H1 (cell line): ENCODE results near the gene LRRIQ4. TPM values are rescaled to one million over a fixed set of nuclear protein-coding genes. Genes with fewer than 3 reads are reported as not detected.

ENCODE experiments used
- CTCF ChIA-PET: fragments of 300-600 bp; sonication (Branson Sonifier 250); formaldehyde crosslinking; loops from one replicate; lab custom pipeline; 2021; ENCODE audit not compliant: partially characterized antibody; lab: Charles Lee
- POLR2A ChIA-PET: fragments of 300-600 bp; sonication (Branson Sonifier 250); formaldehyde crosslinking; loops from one replicate; lab custom pipeline; 2021; ENCODE audit warnings: inconsistent platforms; ENCODE audit not compliant: partially characterized antibody; lab: Charles Lee
- DNase-seq, 2 experiments: peaks; one replicate each; pipeline versions ENCODE4 v3.0.0 to v3.0.0-alpha.2; 2010 to 2022; ENCODE audit warnings: low spot score in 2 of 2, low read depth in 1 of 2, mixed read lengths in 1 of 2
- FAIRE-seq: peaks from 2 replicates; lab custom pipeline; 2011; peaks lifted over from hg19 to GRCh38; lab: Jason Lieb, UNC
- H2AFZ ChIP-seq: 2 replicates; pipeline ENCODE4 v1.8.1; 2012; ENCODE audit warnings: low read length, inconsistent platforms
- H2AK5ac ChIP-seq: 2 replicates; pipeline ENCODE4 v1.6.1; 2013; ENCODE audit warnings: low read depth, low read length
- H2BK120ac ChIP-seq: replicated peaks from 2 replicates; pipeline ENCODE3; 2013; ENCODE audit warnings: low read depth, low read length, inconsistent platforms
- H2BK12ac ChIP-seq: 2 replicates; pipeline ENCODE4 v1.6.1; 2013; ENCODE audit warnings: low read depth, low read length
- H2BK15ac ChIP-seq: 2 replicates; pipeline ENCODE4 v1.6.1; 2013; ENCODE audit warnings: low read length
- H2BK20ac ChIP-seq: 2 replicates; pipeline ENCODE4 v1.6.1; 2013; ENCODE audit warnings: low read length
- H2BK5ac ChIP-seq: 2 replicates; pipeline ENCODE4 v1.6.1; 2013; ENCODE audit warnings: low read depth, low read length
- H3K14ac ChIP-seq: 2 replicates; pipeline ENCODE4 v1.6.1; 2013; ENCODE audit warnings: inconsistent platforms; ENCODE audit not compliant: insufficient read length
- H3K18ac ChIP-seq: 2 replicates; pipeline ENCODE4 v1.6.1; 2013; ENCODE audit warnings: low read length; ENCODE audit errors: extremely low read depth
- H3K23ac ChIP-seq: 2 replicates; pipeline ENCODE4 v1.6.1; 2013; ENCODE audit warnings: inconsistent platforms; ENCODE audit not compliant: insufficient read length
- H3K23me2 ChIP-seq: 2 replicates; pipeline ENCODE4 v1.6.1; 2013; ENCODE audit warnings: low read depth, low read length
- H3K27ac ChIP-seq: 2 replicates; pipeline ENCODE4 v1.6.1; 2011; ENCODE audit warnings: low read depth, low read length, inconsistent platforms
- H3K27me3 ChIP-seq, 4 experiments: replicated peaks in 1 of 4; 1 replicate in 1 of 4; 2 replicates in 3 of 4; pipeline versions ENCODE4 v1.6.1 to v1.8.1; 2011 to 2013; ENCODE audit warnings: low read length in 3 of 4, mild to moderate bottlenecking in 3 of 4, inconsistent platforms in 2 of 4, mixed read lengths in 2 of 4, moderate library complexity in 1 of 4; ENCODE audit not compliant: control insufficient read depth in 3 of 4, insufficient read depth in 3 of 4; ENCODE audit errors: extremely low read depth in 1 of 4
- H3K36me3 ChIP-seq, 4 experiments: 2 replicates each; pipeline versions ENCODE4 v1.6.1 to v1.8.1; 2011 to 2013; ENCODE audit warnings: mild to moderate bottlenecking in 4 of 4, low read length in 3 of 4, moderate library complexity in 2 of 4, control low read depth in 1 of 4, inconsistent platforms in 1 of 4; ENCODE audit not compliant: insufficient read depth in 4 of 4, control insufficient read depth in 2 of 4
- H3K4ac ChIP-seq: replicated peaks from 2 replicates; pipeline ENCODE3; 2013; ENCODE audit warnings: low read length, low read depth, mixed read lengths, inconsistent platforms; ENCODE audit not compliant: insufficient read length
- H3K4me1 ChIP-seq, 4 experiments: replicated peaks in 1 of 4; 1 replicate in 1 of 4; 2 replicates in 3 of 4; pipeline versions ENCODE4 v1.6.1 to v1.8.1; 2011 to 2013; ENCODE audit warnings: low read length in 3 of 4, inconsistent platforms in 2 of 4, mixed read lengths in 1 of 4; ENCODE audit not compliant: insufficient read depth in 4 of 4, control insufficient read depth in 3 of 4
- H3K4me2 ChIP-seq, 2 experiments: 2 replicates each; pipeline versions ENCODE4 v1.6.1 to v1.8.1; 2011 to 2013; ENCODE audit warnings: low read depth in 2 of 2, low read length in 2 of 2, control low read depth in 1 of 2, inconsistent platforms in 1 of 2, mild to moderate bottlenecking in 1 of 2; ENCODE audit not compliant: insufficient read depth in 1 of 2
- H3K4me3 ChIP-seq, 4 experiments: fragments of 200-600, 300-600 bp in 1 of 4; sonication (generic), shearing (Covaris generic), sonication (Bioruptor Twin) in 1 of 4; 2 replicates each; pipeline versions ENCODE4 v1.5.1 to v1.8.1; 2011 to 2016; ENCODE audit warnings: low read length in 4 of 4, low read depth in 3 of 4, control low read depth in 2 of 4, inconsistent platforms in 2 of 4, mild to moderate bottlenecking in 2 of 4, mixed read lengths in 1 of 4, moderate library complexity in 1 of 4; ENCODE audit not compliant: insufficient read depth in 2 of 4; ENCODE audit errors: extremely low read depth in 1 of 4
- H3K56ac ChIP-seq: replicated peaks from 2 replicates; pipeline ENCODE3; 2013; ENCODE audit warnings: low read depth, mild to moderate bottlenecking, mixed read lengths, low read length, inconsistent platforms; ENCODE audit not compliant: insufficient read length
- H3K79me1 ChIP-seq: 2 replicates; pipeline ENCODE4 v1.6.1; 2013; ENCODE audit warnings: low read depth, low read length, control low read depth
- H3K79me2 ChIP-seq, 2 experiments: 2 replicates each; pipeline versions ENCODE4 v1.6.1 to v1.8.1; 2012 to 2013; ENCODE audit warnings: low read length in 2 of 2, mild to moderate bottlenecking in 2 of 2, inconsistent platforms in 1 of 2; ENCODE audit not compliant: insufficient read depth in 2 of 2, control insufficient read depth in 1 of 2
- H3K9ac ChIP-seq, 4 experiments: replicated peaks in 1 of 4; 1 replicate in 1 of 4; 2 replicates in 3 of 4; pipeline versions ENCODE4 v1.6.1 to v1.8.1; 2011 to 2013; ENCODE audit warnings: low read depth in 3 of 4, low read length in 3 of 4, control low read depth in 2 of 4, mild to moderate bottlenecking in 2 of 4, moderate library complexity in 2 of 4, inconsistent platforms in 1 of 4; ENCODE audit errors: extremely low read depth in 1 of 4
- H3K9me3 ChIP-seq, 2 experiments: 2 replicates each; pipeline versions ENCODE4 v1.6.1 to v1.8.1; 2012 to 2013; ENCODE audit warnings: mild to moderate bottlenecking in 2 of 2, moderate library complexity in 2 of 2, control low read depth in 1 of 2, inconsistent platforms in 1 of 2, low read depth in 1 of 2, low read length in 1 of 2, mixed read lengths in 1 of 2; ENCODE audit not compliant: insufficient read depth in 2 of 2
- H4K20me1 ChIP-seq, 2 experiments: replicated peaks in 1 of 2; 2 replicates each; pipeline versions ENCODE3 to v1.8.1; 2011 to 2013; ENCODE audit warnings: inconsistent platforms in 2 of 2, low read length in 2 of 2, mild to moderate bottlenecking in 1 of 2; ENCODE audit not compliant: insufficient read depth in 2 of 2, control insufficient read depth in 1 of 2
- H4K5ac ChIP-seq: 2 replicates; pipeline ENCODE4 v1.6.1; 2013; ENCODE audit warnings: low read length, low read depth, mixed read lengths, inconsistent platforms; ENCODE audit not compliant: insufficient read length
- H4K8ac ChIP-seq: 2 replicates; pipeline ENCODE4 v1.8.0; 2013; ENCODE audit warnings: mild to moderate bottlenecking, moderate library complexity, low read length, inconsistent platforms; ENCODE audit not compliant: insufficient read depth; ENCODE audit errors: extremely low read depth
- H4K91ac ChIP-seq: replicated peaks from 2 replicates; pipeline ENCODE3; 2013; ENCODE audit warnings: low read length, mixed read lengths, inconsistent platforms; ENCODE audit not compliant: insufficient read length
- ASH2L ChIP-seq: fragments of 200-600, 300-600 bp; sonication (generic); IDR thresholded peaks from one replicate; pipeline ENCODE4 v1.7.1; 2017; ENCODE audit warnings: low read length
- CBX5 ChIP-seq: fragments of 300-800, 300-1000 bp; sonication (generic); IDR thresholded peaks from 2 replicates; pipeline ENCODE4 v1.7.1; 2016; ENCODE audit warnings: antibody characterized with exemption, low read length, low read depth
- E2F6 ChIP-seq: IDR thresholded peaks from 2 replicates; pipeline ENCODE4 v1.6.1; 2012; ENCODE audit warnings: inconsistent platforms
- EZH2 ChIP-seq: fragments of 200-600 bp; sonication (generic); IDR thresholded peaks from 2 replicates; pipeline ENCODE4 v1.7.1; 2012; ENCODE audit warnings: low read depth, mild to moderate bottlenecking, moderate library complexity, low read length, inconsistent platforms; ENCODE audit not compliant: severe bottlenecking
- HDAC6 ChIP-seq: IDR thresholded peaks from one replicate; pipeline ENCODE4 v1.7.1; 2012; ENCODE audit warnings: low read depth, mild to moderate bottlenecking, inconsistent platforms, low read length, moderate library complexity
- KDM5A ChIP-seq: fragments of 200-600 bp; IDR thresholded peaks from 2 replicates; pipeline ENCODE4 v1.7.1; 2012; ENCODE audit warnings: mild to moderate bottlenecking, low read length, inconsistent platforms, mixed read lengths
- MAFK ChIP-seq: IDR thresholded peaks from 2 replicates; pipeline ENCODE4 v1.6.1; 2012; ENCODE audit warnings: low read depth, mild to moderate bottlenecking, improper control_type of control experiment, low read length
- MAX ChIP-seq: IDR thresholded peaks from 2 replicates; pipeline ENCODE4 v1.6.1; 2012; ENCODE audit warnings: inconsistent platforms
- POLR2A ChIP-seq, 2 experiments: IDR thresholded peaks; 1 replicate in 1 of 2; 2 replicates in 1 of 2; pipeline ENCODE4 v1.6.1; 2011; ENCODE audit warnings: low read depth in 2 of 2, low read length in 2 of 2, mild to moderate bottlenecking in 2 of 2; ENCODE audit errors: control extremely low read depth in 1 of 2
- POU5F1 ChIP-seq: IDR thresholded peaks from 2 replicates; pipeline ENCODE4 v1.6.1; 2011; ENCODE audit warnings: low read depth, mild to moderate bottlenecking, low read length, moderate library complexity
- RBBP5 ChIP-seq: IDR thresholded peaks from 2 replicates; pipeline ENCODE4 v1.7.1; 2012; ENCODE audit warnings: low read depth, mild to moderate bottlenecking, inconsistent platforms, low read length, moderate library complexity, borderline replicate concordance
- SIN3A ChIP-seq, 2 experiments: IDR thresholded peaks in 1 of 2; conservative IDR thresholded peaks in 1 of 2; 2 replicates each; pipeline ENCODE4 v1.6.1; 2011 to 2012; ENCODE audit warnings: low read length in 2 of 2, improper control_type of control experiment in 1 of 2, low read depth in 1 of 2, mild to moderate bottlenecking in 1 of 2
- SIX5 ChIP-seq: IDR thresholded peaks from 2 replicates; pipeline ENCODE4 v1.6.1; 2011; ENCODE audit warnings: mild to moderate bottlenecking, low read depth, low read length
- WGBS, 2 experiments: shearing (Covaris generic) in 1 of 2; methylation state at CpG; one replicate each; pipeline versions ENCODE4 v1.1.6 to v1.1.7; 2013 to 2015; ENCODE audit warnings: low lambda C conversion rate in 2 of 2, mixed read lengths in 2 of 2, inconsistent platforms in 1 of 2, low coverage in 1 of 2, missing lambda C conversion rate in 1 of 2; ENCODE audit not compliant: insufficient replicate concordance in 2 of 2, insufficient coverage in 1 of 2, insufficient read length in 1 of 2; ENCODE audit errors: extremely low coverage in 1 of 2, missing lambda C conversion rate in 1 of 2; 5-methylcytosine and 5-hydroxymethylcytosine counted together
- polyA plus RNA-seq, 7 experiments: library from polyadenylated mRNA; depleted of rRNA in 3 of 7; stranded (reverse) in 5 of 7; unstranded in 2 of 7; fragments of >200 nt in 5 of 7; fragments of 200-250 nt in 2 of 7; gene quantifications; 1 replicate in 5 of 7; 2 replicates in 1 of 7; 4 replicates in 1 of 7; pipeline versions ENCODE4 v1.2.1 to v1.2.3, GENCODE V29; 2011 to 2013; ENCODE audit warnings: missing spikeins in 2 of 7, mixed read lengths in 2 of 7
- total RNA-seq: library from RNA; stranded (reverse); fragmentation: NEBNext Ultra II Directional; extraction: Animal tissue kit (Norgen Biotek cat#: 25700); gene quantifications from 2 replicates; pipeline ENCODE4 v1.2.1, GENCODE V29; 2021

The LRRIQ4 gene
- total and polyA plus RNA-seq, 2 of the 8 experiments (the other 6 are each of a cell fraction or from before 2014, with no cell fraction given): 0.08 TPM; not detected in 1

GRCh38 chr3:169809230-169809795, 3.4 kb upstream of the LRRIQ4 start:
- WGBS, 2 experiments: 95% methylated on average over 2 of the region's 2 CpGs; no CpG with 5 or more reads in 1 of the 2 experiments
- H2BK20ac ChIP-seq: no peak overlapping the region
- H3K4me3 ChIP-seq: no peak overlapping the region
- H3K9me3 ChIP-seq: no peaks in the 10 kb centered on the region
- no peak overlapping the region for H2BK120ac ChIP-seq
- H3K4me1 ChIP-seq: peaks cover 7 to 20% (median 10%) of the 10 kb centered on the region in 4 experiments; a peak in 6 of 7 replicates
- H3K79me1 ChIP-seq: no peaks in the 10 kb centered on the region
- DNase-seq (no peak), FAIRE-seq (no peak)
- H4K91ac ChIP-seq: no peak overlapping the region
- CTCF ChIA-PET: interaction anchor here (0.5 to 1.4 kb wide), 4 partner anchors 33 to 359 kb away, joined by 3 to 4 read pairs (median 4); no protein-coding TSS in a partner anchor
- H2BK12ac ChIP-seq: no peak overlapping the region
- no peak overlapping the region for H3K4ac ChIP-seq
- peaks cover 0 to 7% (median 4%) of the 10 kb centered on the region in 4 experiments; a peak in 6 of 7 replicates for H3K27me3 ChIP-seq
- POLR2A ChIA-PET: interaction anchor here (1.5 to 3.8 kb wide), 2 partner anchors 19 to 36 kb away, joined by 5 to 20 read pairs; partner anchors contain the start of gene MYNN
- H4K8ac ChIP-seq: no peak overlapping the region
- H3K23ac ChIP-seq: no peak overlapping the region
- H3K79me2 ChIP-seq: no peaks in the 10 kb centered on the region
- H3K27ac ChIP-seq: no peak overlapping the region
- no peak overlapping the region for H4K5ac ChIP-seq
- no peak overlapping the region for H3K4me2 ChIP-seq
- no peaks in the 10 kb centered on the region; a peak in 2 of 8 replicates for H3K36me3 ChIP-seq
- H3K18ac ChIP-seq: no peak overlapping the region
- no peaks in the 10 kb centered on the region for H4K20me1 ChIP-seq
- no peak overlapping the region for H2BK15ac ChIP-seq
- no peak overlapping the region for H3K56ac ChIP-seq
- H3K23me2 ChIP-seq: peaks cover 4% of the 10 kb centered on the region; the same call in 1 of the 2 replicates
- H2AFZ ChIP-seq: no peak overlapping the region
- no peak overlapping the region for H3K9ac ChIP-seq
- H2BK5ac ChIP-seq: no peak overlapping the region
- H2AK5ac ChIP-seq: no peak overlapping the region
- no peak overlapping the region for H3K14ac ChIP-seq
- TF ChIP-seq E2F6: no peak
- no peak for TF ChIP-seq SIX5
- no peak for TF ChIP-seq RBBP5
- no peak for TF ChIP-seq POLR2A (IDR thresholded peaks at IDR 0.05; ENCODE audit: control extremely low read depth in 1 of 2, low read depth in 2 of 2, low read length in 2 of 2)
- TF ChIP-seq EZH2: no peak
- TF ChIP-seq CBX5: no peak
- no peak for TF ChIP-seq MAFK
- TF ChIP-seq SIN3A (conservative IDR thresholded peaks at IDR 0.05 in 1 of 2, IDR thresholded peaks at IDR 0.05 in 1 of 2; ENCODE audit: low read depth in 1 of 2, low read length in 2 of 2): no peak
- TF ChIP-seq POU5F1: no peak
- TF ChIP-seq MAX: no peak
- TF ChIP-seq KDM5A: no peak
- no peak for TF ChIP-seq HDAC6
- TF ChIP-seq ASH2L: no peak
